ENCODE results near the gene ZBTB26.
"Not testable (repeated sequence)": the region's sequence is repeated elsewhere in the genome, so short reads cannot be mapped to it uniquely, and the experiment has no call there.

Gene ZBTB26

GRCh38 chr9:122923947-122924346 is 7.4 kb downstream of the ZBTB26 start:
- DNase-seq = no peak

- no peak for DNase-seq
Observed at GRCh38 chr9:122922713-122923112, 8.6 kb downstream of the ZBTB26 start.

- no peak for DNase-seq
Observed at GRCh38 chr9:122918310-122918709, 13.0 kb downstream of the ZBTB26 start.

GRCh38 chr9:122912964-122913673 is 18.2 kb downstream of the ZBTB26 start, which contains the start of gene ZBTB6:
TSS of gene ZBTB6 (minus strand) at chr9:122913323. CDS start at chr9:122912072, 1,251 bp downstream.
- peak; percentile 76 for DNase-seq

GRCh38 chr9:122912671-122912963 is 18.7 kb downstream of the ZBTB26 start:
- no peak for DNase-seq

GRCh38 chr9:122906122-122906521 is 25.2 kb downstream of the ZBTB26 start:
- not testable (repeated sequence) for DNase-seq

GRCh38 chr9:122904823-122905710 is 26.2 kb downstream of the ZBTB26 start, which contains the start of gene RC3H2:
TSS of gene RC3H2 (minus strand) at chr9:122905359. CDS start at chr9:122897509, 7,850 bp downstream.
- DNase-seq = peak; percentile 95

GRCh38 chr9:122904466-122904822 is 26.9 kb downstream of the ZBTB26 start:
- DNase-seq = no peak

GRCh38 chr9:122900791-122901190 is 30.5 kb downstream of the ZBTB26 start:
- no peak for DNase-seq

- no peak for DNase-seq
Observed at GRCh38 chr9:122897969-122898368, 33.3 kb downstream of the ZBTB26 start.

- DNase-seq = no peak
Observed at GRCh38 chr9:122888480-122888879, 42.8 kb downstream of the ZBTB26 start.

- no peak for DNase-seq
Observed at GRCh38 chr9:122883125-122883524, 48.2 kb downstream of the ZBTB26 start.

GRCh38 chr9:122879443-122879842 is 51.9 kb downstream of the ZBTB26 start:
- no peak for DNase-seq

- no peak for DNase-seq
Observed at GRCh38 chr9:122875523-122875922, 55.8 kb downstream of the ZBTB26 start.

GRCh38 chr9:122867276-122867675 is 64.0 kb downstream of the ZBTB26 start:
- DNase-seq = not testable (repeated sequence)

GRCh38 chr9:122866079-122866478 is 65.2 kb downstream of the ZBTB26 start:
- no peak for DNase-seq

All from activated T-cell treated with anti-CD3 and anti-CD28 coated beads, Interleukin-2, amount 50 U/mL, for 1 hour (primary cell).